GM18507 (cell line): ENCODE measurements around the gene FREM3.
"Not testable (repeated sequence)": the region's sequence is repeated elsewhere in the genome, so short reads cannot be mapped to it uniquely, and the experiment has no call there.

ENCODE experiments used
- DNase-seq: peaks from one replicate; pipeline ENCODE4 v3.0.0; 2011; ENCODE audit warnings: low read depth; ENCODE audit not compliant: insufficient read length; ENCODE audit errors: extremely low spot score
- FAIRE-seq: peaks from 2 replicates; lab custom pipeline; 2011; peaks lifted over from hg19 to GRCh38; lab: Jason Lieb, UNC

FREM3 gene

GRCh38 chr4:143673629-143674028, 26.8 kb downstream of the FREM3 start:
- not testable (repeated sequence) for FAIRE-seq, DNase-seq

- DNase-seq (no peak), FAIRE-seq (no peak)
These were observed 31.4 kb downstream of the FREM3 start for GRCh38 chr4:143668930-143669552.

- FAIRE-seq, result no peak
- DNase-seq, result no peak
These were observed 33.0 kb downstream of the FREM3 start for GRCh38 chr4:143667461-143667860.

- no peak for DNase-seq
- FAIRE-seq, result no peak
These were observed 42.1 kb downstream of the FREM3 start for GRCh38 chr4:143658336-143658735.

GRCh38 chr4:143654571-143654970, 45.9 kb downstream of the FREM3 start:
- no peak for DNase-seq
- FAIRE-seq, result no peak

- DNase-seq (no peak), FAIRE-seq (no peak)
These were observed 47.4 kb downstream of the FREM3 start for GRCh38 chr4:143653031-143653430.

- FAIRE-seq (no peak), DNase-seq (no peak)
These were observed 57.1 kb downstream of the FREM3 start for GRCh38 chr4:143643399-143643798.

GRCh38 chr4:143642611-143643010, 57.9 kb downstream of the FREM3 start:
- no peak for FAIRE-seq

GRCh38 chr4:143641361-143641760, 59.1 kb downstream of the FREM3 start:
- FAIRE-seq (no peak), DNase-seq (no peak)

More at GRCh38 chr4:143642611-143643010, 57.9 kb downstream of the FREM3 start:
- DNase-seq, result no peak

GRCh38 chr4:143634763-143635162, 65.7 kb downstream of the FREM3 start:
- DNase-seq (no peak), FAIRE-seq (no peak)

GRCh38 chr4:143633833-143634232, 66.6 kb downstream of the FREM3 start:
- FAIRE-seq, result no peak
- DNase-seq, result no peak

- FAIRE-seq (no peak), DNase-seq (no peak)
These were observed 74.2 kb downstream of the FREM3 start for GRCh38 chr4:143626134-143626911.

GRCh38 chr4:143625632-143626031, 74.8 kb downstream of the FREM3 start:
- DNase-seq, result no peak
- no peak for FAIRE-seq

- no peak for FAIRE-seq
These were observed 76.6 kb downstream of the FREM3 start for GRCh38 chr4:143623896-143624295.

GRCh38 chr4:143618811-143619210, 81.7 kb downstream of the FREM3 start:
- DNase-seq, result no peak
- no peak for FAIRE-seq

More at GRCh38 chr4:143623896-143624295, 76.6 kb downstream of the FREM3 start:
- no peak for DNase-seq

GRCh38 chr4:143617994-143618679, 82.3 kb downstream of the FREM3 start:
- no peak for DNase-seq
- no peak for FAIRE-seq

GRCh38 chr4:143616771-143617170, 83.7 kb downstream of the FREM3 start:
- DNase-seq, result peak; percentile 12
- FAIRE-seq, result peak; percentile 41

- FAIRE-seq (peak; percentile 29), DNase-seq (no peak)
These were observed 91.0 kb downstream of the FREM3 start for GRCh38 chr4:143609492-143609891.

GRCh38 chr4:143606480-143606879, 94.0 kb downstream of the FREM3 start:
- FAIRE-seq (no peak), DNase-seq (no peak)

GRCh38 chr4:143599827-143600226, 100.6 kb downstream of the FREM3 start:
- DNase-seq, result no peak
- no peak for FAIRE-seq
